ENCODE data around the gene NSG2. TPM values are rescaled to one million over a fixed set of nuclear protein-coding genes. Genes with fewer than 3 reads are reported as not detected.

The NSG2 gene
- total and polyA plus RNA-seq, 2 donors (not counting 1 experiment from before 2014, with no cell fraction given): not detected

DNA sequence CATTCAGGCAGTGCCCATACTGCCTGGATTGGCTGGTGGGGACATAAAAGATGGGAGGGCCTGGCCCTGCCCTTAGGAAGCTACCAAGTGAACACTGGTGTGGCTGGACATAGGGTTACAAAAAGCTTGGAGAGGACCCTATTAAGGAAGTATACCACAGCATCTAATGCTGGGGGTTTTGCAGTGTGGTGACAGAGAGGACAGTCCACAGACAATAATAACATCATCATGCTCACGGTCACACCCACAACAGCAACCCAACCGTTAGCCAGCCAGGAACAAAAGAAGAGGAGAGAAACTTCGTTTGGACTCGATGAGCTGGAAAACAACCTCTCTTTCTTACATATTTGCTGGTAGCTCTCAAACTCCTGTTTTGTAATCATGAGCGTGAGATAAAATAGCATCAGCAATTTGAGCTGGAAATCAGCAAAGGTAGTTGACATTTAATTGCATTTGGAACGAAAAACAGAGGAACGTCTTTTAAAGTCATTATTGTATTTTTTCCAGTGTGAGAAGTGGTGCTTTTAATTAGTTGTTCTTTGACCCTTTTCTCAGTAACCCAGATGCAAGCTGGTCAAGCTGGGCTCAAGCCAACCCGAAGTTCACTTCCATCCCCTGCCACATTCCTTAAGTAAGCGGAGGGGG is 73.4 kb downstream of the NSG2 start:
- ChIA-PET CTCF (no interaction called here), POLR2A (no interaction called here)
- no peaks in the 10 kb centered on the region for H3K36me3 ChIP-seq (replicated peaks in 1 of 2; ENCODE audit: control extremely low read depth in 1 of 2, control insufficient read depth in 1 of 2, extremely low read depth in 1 of 2, insufficient read depth in 2 of 2, low read length in 1 of 2)
- DNase-seq (no peak), ATAC-seq (ENCODE audit: low read depth) (no peak)
- H3K27ac ChIP-seq (ENCODE audit: low read length in 2 of 2): no peak overlapping the region
- no peak overlapping the region for H3K27ac Mint-ChIP-seq
- WGBS (ENCODE audit: insufficient coverage): 100% methylated on average over 1 of the region's 9 CpGs
- no peaks in the 10 kb centered on the region for H3K9me3 Mint-ChIP-seq (ENCODE audit: insufficient read depth)
- no peaks in the 10 kb centered on the region for H4K20me1 ChIP-seq (ENCODE audit: control insufficient read depth, insufficient read depth, low read length, poor library complexity, severe bottlenecking)
- no peaks in the 10 kb centered on the region for H3K4me1 Mint-ChIP-seq
- H3K4me2 ChIP-seq (replicated peaks; ENCODE audit: low read depth, low read length, poor library complexity, severe bottlenecking): no peak overlapping the region
- H2AFZ ChIP-seq (ENCODE audit: insufficient read depth, low read depth, low read length, poor library complexity, severe bottlenecking): no peak overlapping the region
- peaks cover 0 to 7% (median 0%) of the 10 kb centered on the region in 3 donors for H3K9me3 ChIP-seq (ENCODE audit: control extremely low read depth in 1 of 3, control insufficient read depth in 2 of 3, insufficient read depth in 1 of 3, low read length in 2 of 3)
- TF ChIP-seq, protein P1, sequence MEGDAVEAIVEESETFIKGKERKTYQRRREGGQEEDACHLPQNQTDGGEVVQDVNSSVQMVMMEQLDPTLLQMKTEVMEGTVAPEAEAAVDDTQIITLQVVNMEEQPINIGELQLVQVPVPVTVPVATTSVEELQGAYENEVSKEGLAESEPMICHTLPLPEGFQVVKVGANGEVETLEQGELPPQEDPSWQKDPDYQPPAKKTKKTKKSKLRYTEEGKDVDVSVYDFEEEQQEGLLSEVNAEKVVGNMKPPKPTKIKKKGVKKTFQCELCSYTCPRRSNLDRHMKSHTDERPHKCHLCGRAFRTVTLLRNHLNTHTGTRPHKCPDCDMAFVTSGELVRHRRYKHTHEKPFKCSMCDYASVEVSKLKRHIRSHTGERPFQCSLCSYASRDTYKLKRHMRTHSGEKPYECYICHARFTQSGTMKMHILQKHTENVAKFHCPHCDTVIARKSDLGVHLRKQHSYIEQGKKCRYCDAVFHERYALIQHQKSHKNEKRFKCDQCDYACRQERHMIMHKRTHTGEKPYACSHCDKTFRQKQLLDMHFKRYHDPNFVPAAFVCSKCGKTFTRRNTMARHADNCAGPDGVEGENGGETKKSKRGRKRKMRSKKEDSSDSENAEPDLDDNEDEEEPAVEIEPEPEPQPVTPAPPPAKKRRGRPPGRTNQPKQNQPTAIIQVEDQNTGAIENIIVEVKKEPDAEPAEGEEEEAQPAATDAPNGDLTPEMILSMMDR (IDR thresholded peaks at IDR 0.05): no peak
- H3K9ac ChIP-seq (ENCODE audit: low read length): no peak overlapping the region
- no peaks in the 10 kb centered on the region for H3K79me2 ChIP-seq (ENCODE audit: control insufficient read depth, insufficient read depth, low read length)
- no peaks in the 10 kb centered on the region for H3K4me1 ChIP-seq (ENCODE audit: control insufficient read depth in 2 of 2, insufficient read depth in 2 of 2, low read length in 2 of 2)
- peaks cover 4% of the 10 kb centered on the region for H3K27me3 Mint-ChIP-seq
- no peak overlapping the region for H3K4me3 ChIP-seq (ENCODE audit: control extremely low read depth in 1 of 5, extremely low read depth in 1 of 5, insufficient read depth in 1 of 5, low read depth in 2 of 5, low read length in 4 of 5)
- H3K4me3 Mint-ChIP-seq: no peak overlapping the region
- intact Hi-C loops (cut with micrococcal nuclease): no loop called here
- H3K27me3 ChIP-seq (replicated peaks in 1 of 4; ENCODE audit: control extremely low read depth in 1 of 4, control insufficient read depth in 3 of 4, insufficient read depth in 4 of 4, low read length in 3 of 4): no peaks in the 10 kb centered on the region

DNA sequence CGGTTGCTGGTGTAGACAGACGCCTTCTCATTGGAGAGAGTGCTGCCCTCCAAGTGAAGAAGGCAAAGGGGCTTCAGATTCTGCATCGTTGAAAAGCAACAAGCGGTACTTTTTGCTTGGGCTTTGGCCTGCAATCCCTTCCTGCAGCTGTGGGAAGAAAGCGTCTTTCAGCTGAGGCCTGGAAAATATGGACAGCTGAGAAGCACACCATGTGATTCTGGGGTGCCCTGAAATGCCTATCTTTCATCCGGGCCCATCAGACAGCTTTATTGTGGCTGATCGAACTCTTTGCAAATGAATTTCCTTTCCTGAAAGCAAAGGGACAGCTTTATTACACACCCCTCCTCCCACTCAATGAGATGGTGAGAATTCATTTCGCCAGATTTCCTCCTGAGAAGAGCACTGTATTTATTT is 74.0 kb downstream of the NSG2 start:
- H3K9me3 ChIP-seq (ENCODE audit: control extremely low read depth in 1 of 3, control insufficient read depth in 2 of 3, insufficient read depth in 1 of 3, low read length in 2 of 3): peaks cover 0 to 7% (median 0%) of the 10 kb centered on the region in 3 donors
- no peak for ATAC-seq (ENCODE audit: low read depth)
- no peak for TF ChIP-seq EZH2 (IDR thresholded peaks at IDR 0.05; ENCODE audit: borderline replicate concordance, insufficient read depth, low read depth, low read length, poor library complexity, severe bottlenecking)
- no peak overlapping the region for H3K4me2 ChIP-seq (replicated peaks; ENCODE audit: low read depth, low read length, poor library complexity, severe bottlenecking)
- no peaks in the 10 kb centered on the region for H3K27me3 ChIP-seq (replicated peaks in 1 of 4; ENCODE audit: control extremely low read depth in 1 of 4, control insufficient read depth in 3 of 4, insufficient read depth in 4 of 4, low read length in 3 of 4)
- no peaks in the 10 kb centered on the region for H3K4me1 ChIP-seq (ENCODE audit: control insufficient read depth in 2 of 2, insufficient read depth in 2 of 2, low read length in 2 of 2)
- Mint-ChIP-seq H3K9me3 (ENCODE audit: insufficient read depth) (peaks cover 2% of the 10 kb centered on the region), H3K27me3 (peaks cover 4% of the 10 kb centered on the region), H3K27ac (no peak overlapping the region), H3K4me3 (no peak overlapping the region), H3K4me1 (no peaks in the 10 kb centered on the region)
- no peak overlapping the region for H3K9ac ChIP-seq (ENCODE audit: low read length)
- POLR2A ChIA-PET: no interaction called here
- H3K36me3 ChIP-seq (replicated peaks in 1 of 2; ENCODE audit: control extremely low read depth in 1 of 2, control insufficient read depth in 1 of 2, extremely low read depth in 1 of 2, insufficient read depth in 2 of 2, low read length in 1 of 2): no peaks in the 10 kb centered on the region
- 78% methylated on average over 6 of the region's 8 CpGs for WGBS (ENCODE audit: insufficient coverage)
- no peak overlapping the region for H2AFZ ChIP-seq (ENCODE audit: insufficient read depth, low read depth, low read length, poor library complexity, severe bottlenecking)
- CTCF ChIA-PET: no interaction called here
- H4K20me1 ChIP-seq (ENCODE audit: control insufficient read depth, insufficient read depth, low read length, poor library complexity, severe bottlenecking): no peaks in the 10 kb centered on the region
- no peak overlapping the region for H3K27ac ChIP-seq (ENCODE audit: low read length in 2 of 2)
- no peak overlapping the region for H3K4me3 ChIP-seq (ENCODE audit: control extremely low read depth in 1 of 5, extremely low read depth in 1 of 5, insufficient read depth in 1 of 5, low read depth in 2 of 5, low read length in 4 of 5)
- intact Hi-C loops (cut with micrococcal nuclease): no loop called here
- no peak for DNase-seq
- H3K79me2 ChIP-seq (ENCODE audit: control insufficient read depth, insufficient read depth, low read length): no peaks in the 10 kb centered on the region

Data from B cell (primary cell).